GM12873 (cell line): ENCODE measurements around the gene DOP1B.

Experiments
- TF ChIP-seq, protein P1 (sequence below): IDR thresholded peaks from 2 replicates; pipeline ENCODE4 v1.5.1; 2012; ENCODE audit warnings: low read depth, mild to moderate bottlenecking, moderate library complexity, low read length, control low read depth; ENCODE audit not compliant: insufficient read depth; ENCODE audit errors: missing control alignments

The DOP1B gene

DNA sequence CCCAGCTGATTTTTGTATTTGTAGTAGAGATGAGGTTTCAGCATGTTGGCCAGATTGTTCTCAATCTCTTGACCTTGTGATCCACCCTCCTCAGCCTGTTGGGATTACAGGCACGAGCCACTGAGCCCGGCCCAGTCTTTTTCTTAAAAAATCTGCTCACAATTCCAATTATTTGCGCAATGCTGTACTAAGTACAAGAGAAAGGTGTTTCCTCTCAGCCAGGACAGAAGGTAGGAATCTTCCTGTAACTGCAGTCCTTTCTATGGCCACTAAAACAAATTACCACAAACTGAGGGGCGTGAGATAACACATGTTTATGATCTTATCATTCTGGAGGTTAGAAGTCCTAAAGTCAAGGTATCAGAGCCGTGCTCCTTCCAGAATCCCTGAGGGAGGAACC is 28.6 kb upstream of the DOP1B start:
- TF ChIP-seq, protein P1, sequence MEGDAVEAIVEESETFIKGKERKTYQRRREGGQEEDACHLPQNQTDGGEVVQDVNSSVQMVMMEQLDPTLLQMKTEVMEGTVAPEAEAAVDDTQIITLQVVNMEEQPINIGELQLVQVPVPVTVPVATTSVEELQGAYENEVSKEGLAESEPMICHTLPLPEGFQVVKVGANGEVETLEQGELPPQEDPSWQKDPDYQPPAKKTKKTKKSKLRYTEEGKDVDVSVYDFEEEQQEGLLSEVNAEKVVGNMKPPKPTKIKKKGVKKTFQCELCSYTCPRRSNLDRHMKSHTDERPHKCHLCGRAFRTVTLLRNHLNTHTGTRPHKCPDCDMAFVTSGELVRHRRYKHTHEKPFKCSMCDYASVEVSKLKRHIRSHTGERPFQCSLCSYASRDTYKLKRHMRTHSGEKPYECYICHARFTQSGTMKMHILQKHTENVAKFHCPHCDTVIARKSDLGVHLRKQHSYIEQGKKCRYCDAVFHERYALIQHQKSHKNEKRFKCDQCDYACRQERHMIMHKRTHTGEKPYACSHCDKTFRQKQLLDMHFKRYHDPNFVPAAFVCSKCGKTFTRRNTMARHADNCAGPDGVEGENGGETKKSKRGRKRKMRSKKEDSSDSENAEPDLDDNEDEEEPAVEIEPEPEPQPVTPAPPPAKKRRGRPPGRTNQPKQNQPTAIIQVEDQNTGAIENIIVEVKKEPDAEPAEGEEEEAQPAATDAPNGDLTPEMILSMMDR: peak; percentile 1

DNA sequence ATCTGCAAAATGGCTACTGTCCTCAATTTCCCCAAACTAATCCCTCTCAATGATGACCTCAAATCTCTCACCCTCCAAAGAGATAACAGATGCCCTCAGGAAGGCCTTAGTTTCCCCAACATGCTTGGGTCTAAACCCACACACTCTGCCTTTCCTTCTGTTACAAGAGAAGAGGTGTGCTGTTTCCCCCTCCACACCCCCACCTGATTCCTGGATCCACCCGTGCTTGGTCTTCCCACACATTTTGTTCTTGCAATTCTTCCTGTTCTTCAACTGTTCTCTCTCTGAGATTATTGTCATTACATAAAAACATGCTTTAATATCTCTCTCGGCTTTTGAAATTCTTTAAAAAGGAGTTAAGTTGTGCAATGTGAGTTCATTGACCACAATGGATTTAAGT is 27.4 kb upstream of the DOP1B start:
- TF ChIP-seq, protein P1: no peak

DNA sequence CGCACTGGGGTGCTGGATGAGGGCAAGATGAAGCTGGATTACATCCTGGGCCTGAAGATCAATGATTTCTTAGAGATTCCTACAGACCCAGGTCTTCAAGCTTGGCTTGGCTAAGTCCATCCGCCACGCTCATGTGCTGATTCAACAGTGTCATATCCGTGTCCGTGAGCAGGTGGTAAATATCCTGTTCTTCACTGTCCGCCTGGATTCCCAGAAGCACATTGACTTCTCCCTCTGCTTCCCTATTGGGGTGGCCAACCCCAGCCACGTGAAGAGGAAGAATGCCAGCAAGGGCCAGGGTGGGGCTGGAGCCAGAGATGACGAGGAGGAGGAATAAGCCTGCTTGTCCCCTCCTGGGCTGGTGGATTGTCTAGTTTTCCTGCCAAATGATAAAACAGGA is 23.9 kb upstream of the DOP1B start:
- TF ChIP-seq, protein P1: no peak

DNA sequence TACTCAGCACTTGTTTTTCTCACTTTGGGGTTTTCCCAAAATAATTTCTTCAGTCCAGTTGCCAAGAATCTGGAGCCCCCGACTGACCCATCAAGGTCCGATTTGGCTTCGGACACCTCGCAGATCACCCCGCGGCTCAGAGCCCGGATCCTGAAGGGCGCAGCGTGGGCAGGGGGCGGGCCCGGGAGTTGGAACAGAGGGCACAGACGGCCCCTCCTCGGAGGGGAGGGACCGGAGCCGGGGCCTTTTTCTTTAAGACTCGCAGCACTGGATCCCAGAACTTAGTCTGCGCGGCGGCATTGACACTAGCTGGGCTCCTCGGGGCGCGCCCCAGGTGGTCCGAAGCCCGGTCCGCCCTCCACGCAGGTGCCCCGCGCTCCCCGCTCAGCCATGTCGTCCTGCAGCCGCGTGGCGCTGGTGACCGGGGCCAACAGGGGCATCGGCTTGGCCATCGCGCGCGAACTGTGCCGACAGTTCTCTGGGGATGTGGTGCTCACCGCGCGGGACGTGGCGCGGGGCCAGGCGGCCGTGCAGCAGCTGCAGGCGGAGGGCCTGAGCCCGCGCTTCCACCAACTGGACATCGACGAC is 21.7 kb upstream of the DOP1B start, which contains the start of gene CBR3:
CBR3 (plus strand) TSS at position 277 of the 588 bp plus-strand sequence; CDS start at position 391, 114 bp downstream.
- TF ChIP-seq, protein P1: no peak

DNA sequence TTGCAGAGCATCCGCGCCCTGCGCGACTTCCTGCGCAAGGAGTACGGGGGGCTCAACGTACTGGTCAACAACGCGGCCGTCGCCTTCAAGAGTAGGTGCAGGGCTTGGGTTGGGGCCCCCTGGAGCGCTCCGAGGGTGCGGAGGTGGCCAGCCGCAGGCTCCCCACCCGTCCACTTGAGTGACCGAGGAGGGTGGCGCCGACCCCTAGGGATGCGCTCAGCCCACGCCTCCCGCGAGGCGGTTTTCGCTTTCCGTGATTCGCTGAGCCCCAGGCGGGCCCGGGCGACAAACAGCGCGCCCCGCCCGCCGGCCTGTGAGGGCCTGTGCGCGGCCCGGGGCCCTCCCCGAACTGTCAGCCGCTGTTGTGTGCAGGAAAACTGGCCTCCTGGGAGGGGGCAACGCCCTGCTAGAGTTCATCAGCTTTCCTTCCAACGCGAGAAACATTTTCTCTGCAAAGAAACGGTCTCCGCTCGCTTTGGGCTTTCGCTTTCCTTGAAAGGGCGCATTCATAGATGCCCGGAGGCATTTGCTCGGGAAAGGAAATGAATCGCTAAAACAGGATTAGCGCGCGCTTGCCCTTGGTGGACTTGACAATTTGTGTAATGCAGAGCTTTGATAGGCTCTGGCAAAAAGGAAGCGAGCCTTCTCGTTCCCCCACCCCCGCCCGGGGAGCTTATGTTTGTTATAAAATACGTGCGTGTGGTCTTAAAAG is 21.1 kb upstream of the DOP1B start:
- TF ChIP-seq, protein P1: no peak

DNA sequence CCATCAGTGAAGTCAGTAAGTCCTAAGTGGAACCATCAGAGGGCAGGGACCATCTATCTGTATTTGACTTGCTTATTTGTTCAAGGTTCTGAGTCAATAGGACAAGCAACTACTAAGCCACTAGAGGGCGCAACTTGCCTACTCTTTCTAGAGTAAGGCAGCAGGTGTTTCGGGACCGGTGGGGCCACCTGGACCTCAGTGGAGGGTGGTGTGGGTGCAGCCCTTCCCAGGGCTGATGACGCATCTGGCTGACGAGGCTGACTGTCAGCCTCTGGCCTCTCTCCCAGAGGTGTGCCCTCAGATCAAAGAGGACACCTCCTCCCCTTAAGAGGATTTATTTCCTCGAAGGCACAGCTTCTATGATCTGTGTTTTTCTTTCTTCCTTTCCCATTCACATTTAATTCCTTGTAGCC is 15.1 kb upstream of the DOP1B start:
- TF ChIP-seq, protein P1: peak; percentile 87

DNA sequence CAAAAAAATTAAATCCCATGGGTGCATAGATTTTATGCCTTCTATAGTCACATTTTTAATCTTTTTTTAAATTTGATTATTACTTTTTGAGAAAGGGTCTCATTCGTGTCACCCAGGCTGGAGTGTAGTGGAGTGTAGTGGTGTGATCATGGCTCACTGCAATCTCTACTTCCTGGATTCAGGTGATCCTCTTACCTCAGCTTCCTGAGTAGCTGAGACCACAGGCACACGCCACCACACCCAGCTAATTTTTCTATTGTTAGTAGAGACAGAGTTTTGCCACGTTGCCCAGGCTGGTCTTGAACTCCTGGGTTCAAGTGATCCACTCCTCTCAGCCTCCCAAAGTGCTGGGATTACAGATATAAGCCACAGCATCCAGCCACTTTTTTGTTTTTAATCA is 11.4 kb upstream of the DOP1B start:
- TF ChIP-seq, protein P1: no peak
